CD4-positive, alpha-beta memory T cell (primary cell): ENCODE results near the gene TENT5C. TPM values are rescaled to one million over a fixed set of nuclear protein-coding genes. Genes with fewer than 3 reads are reported as not detected.

Experiments used
- CTCF ChIA-PET: fragments of 350-600 bp; sonication (Branson Sonifier 250); formaldehyde crosslinking; loops from one replicate; lab custom pipeline; 2021; ENCODE audit warnings: inconsistent platforms; ENCODE audit not compliant: partially characterized antibody; lab: Charles Lee
- POLR2A ChIA-PET: fragments of 350-600 bp; sonication (Branson Sonifier 250); formaldehyde crosslinking; loops from one replicate; lab custom pipeline; 2021; ENCODE audit not compliant: partially characterized antibody; lab: Charles Lee
- DNase-seq, 5 donors: peaks; one replicate each; pipeline versions ENCODE4 v3.0.0 to v3.0.0-alpha.2; 2020 to 2022; ENCODE audit warnings: mixed read lengths in 1 of 5
- H3K27ac ChIP-seq: one replicate; pipeline ENCODE4 v1.7.0; 2013; ENCODE audit warnings: low read depth, low read length
- H3K27me3 ChIP-seq: 2 replicates; pipeline ENCODE4 v1.7.0; 2013; ENCODE audit warnings: mild to moderate bottlenecking, low read length, moderate library complexity; ENCODE audit not compliant: insufficient read depth
- H3K36me3 ChIP-seq: 2 replicates; pipeline ENCODE4 v1.7.0; 2013; ENCODE audit warnings: mild to moderate bottlenecking, low read length, moderate library complexity; ENCODE audit not compliant: insufficient read depth
- H3K4me1 ChIP-seq: 2 replicates; pipeline ENCODE4 v1.7.0; 2013; ENCODE audit warnings: mild to moderate bottlenecking, low read length, moderate library complexity; ENCODE audit not compliant: insufficient read depth
- H3K4me3 ChIP-seq, 2 donors: one replicate each; pipeline ENCODE4 v1.7.0; 2013; ENCODE audit warnings: low read length in 2 of 2, mild to moderate bottlenecking in 1 of 2
- H3K9me3 ChIP-seq, 2 donors: one replicate each; pipeline ENCODE4 v1.7.0; 2013; ENCODE audit warnings: low read length in 2 of 2, control low read depth in 1 of 2; ENCODE audit not compliant: control insufficient read depth in 1 of 2
- H3K27ac Mint-ChIP-seq, 7 donors: one replicate each; pipeline ENCODE4 v1.8.0; 2020 to 2021; ENCODE audit warnings: mixed read lengths in 7 of 7, mild to moderate bottlenecking in 6 of 7, inconsistent platforms in 3 of 7, moderate library complexity in 3 of 7
- H3K27me3 Mint-ChIP-seq, 2 donors: one replicate each; pipeline ENCODE4 v1.8.0; 2020 to 2021; ENCODE audit warnings: mixed read lengths in 2 of 2
- H3K36me3 Mint-ChIP-seq, 2 donors: one replicate each; pipeline ENCODE4 v1.8.0; 2020 to 2021; ENCODE audit warnings: mixed read lengths in 2 of 2, inconsistent platforms in 1 of 2, mild to moderate bottlenecking in 1 of 2
- H3K4me1 Mint-ChIP-seq, 4 donors: one replicate each; pipeline ENCODE4 v1.8.0; 2020 to 2021; ENCODE audit warnings: mixed read lengths in 4 of 4, mild to moderate bottlenecking in 1 of 4
- H3K4me3 Mint-ChIP-seq, 8 donors: one replicate each; pipeline ENCODE4 v1.8.0; 2020 to 2021; ENCODE audit warnings: mixed read lengths in 8 of 8, mild to moderate bottlenecking in 7 of 8, moderate library complexity in 6 of 8, inconsistent platforms in 3 of 8
- H3K9me3 Mint-ChIP-seq, 8 donors: one replicate each; pipeline ENCODE4 v1.8.0; 2020 to 2021; ENCODE audit warnings: mixed read lengths in 8 of 8, mild to moderate bottlenecking in 5 of 8, inconsistent platforms in 3 of 8, moderate library complexity in 1 of 8
- intact Hi-C: fragments of 100-400 bp; cut with micrococcal nuclease; formaldehyde crosslinking; loops from one replicate; pipeline ENCODE4 v1.15.1; 2023
- polyA plus RNA-seq, 2 donors: library from polyadenylated mRNA; unstranded; fragments of 300-500 nt; fragmentation: Illumina TruSeq; gene quantifications; one replicate each; pipeline ENCODE4 v1.2.3, GENCODE V29; 2021
- total RNA-seq, 2 experiments: library from RNA; stranded (reverse); gene quantifications; one replicate each; pipeline ENCODE4 v1.2.3, GENCODE V29; 2021

TENT5C gene
- total and polyA plus RNA-seq, 4 experiments from 2014 or later, result 5.3 to 43.0 (median 14.4) TPM

DNA sequence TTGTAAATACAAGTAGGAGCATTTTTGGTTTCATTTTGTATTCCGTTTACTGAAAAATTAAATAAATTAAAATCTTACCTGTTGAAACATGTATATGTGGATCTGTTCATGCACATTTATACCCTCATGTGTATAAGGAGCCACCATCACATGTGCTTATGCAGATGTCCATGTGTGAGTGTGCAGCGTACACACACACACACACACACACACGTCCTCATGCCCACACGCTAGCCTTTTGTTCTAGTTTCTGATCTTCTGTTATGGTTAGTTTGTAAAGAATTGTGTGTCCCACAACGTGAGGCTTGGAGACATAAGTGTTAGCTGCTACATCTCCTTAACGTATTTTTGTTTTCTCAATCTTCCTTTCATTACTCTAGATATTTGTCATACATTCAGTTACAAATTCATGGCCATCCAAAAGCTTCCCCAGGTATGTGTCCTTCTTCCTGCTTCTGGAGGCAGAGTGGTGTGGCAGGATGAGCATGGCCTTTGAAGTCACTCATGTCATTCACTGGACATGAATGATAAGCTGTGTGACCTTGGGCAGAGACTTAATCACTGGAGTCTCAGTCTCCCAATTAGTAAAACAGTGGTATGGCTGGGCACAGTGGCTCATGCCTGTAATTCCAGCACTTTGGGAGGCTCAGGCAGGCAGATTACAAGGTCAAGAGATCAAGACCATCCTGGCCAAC lies 54.6 kb downstream of the TENT5C start:
- no peaks in the 10 kb centered on the region for H3K9me3 ChIP-seq
- POLR2A ChIA-PET, result interaction anchor here (0.6 to 16.2 kb wide), 10 partner anchors 9 to 294 kb away, joined by 3 to 493 read pairs (median 4); partner anchors contain the start of genes MAN1A2 and TENT5C
- intact Hi-C loops, result loop anchor here (5.0 to 10.0 kb wide), 2 partner anchors 598 to 1226 kb away; partner anchors contain the start of gene TTF2
- no peaks in the 10 kb centered on the region for H3K36me3 ChIP-seq
- Mint-ChIP-seq H3K4me3 (peak overlapping the region; percentile 49 to 87 (median 76)), H3K9me3 (peaks cover 0 to 24% (median 7%) of the 10 kb centered on the region in 8 donors), H3K4me1 (peaks cover 79 to 97% (median 90%) of the 10 kb centered on the region in 4 donors), H3K27ac (peak overlapping the region; percentile 90 to 99 (median 98)), H3K27me3 (no peaks in the 10 kb centered on the region), H3K36me3 (peaks cover 7 to 11% of the 10 kb centered on the region in 2 donors)
- H3K4me1 ChIP-seq, result peaks cover 98% of the 10 kb centered on the region
- CTCF ChIA-PET, result interaction anchor here (1.7 to 12.4 kb wide), 4 partner anchors 12 to 126 kb away, joined by 4 to 89 read pairs (median 55); partner anchors contain the start of gene TENT5C
- DNase-seq, result no peak
- H3K27ac ChIP-seq, result peak overlapping the region; percentile 29
- no peaks in the 10 kb centered on the region for H3K27me3 ChIP-seq
- H3K4me3 ChIP-seq, result peak overlapping the region in 1 of 2 donors; percentile 23

DNA sequence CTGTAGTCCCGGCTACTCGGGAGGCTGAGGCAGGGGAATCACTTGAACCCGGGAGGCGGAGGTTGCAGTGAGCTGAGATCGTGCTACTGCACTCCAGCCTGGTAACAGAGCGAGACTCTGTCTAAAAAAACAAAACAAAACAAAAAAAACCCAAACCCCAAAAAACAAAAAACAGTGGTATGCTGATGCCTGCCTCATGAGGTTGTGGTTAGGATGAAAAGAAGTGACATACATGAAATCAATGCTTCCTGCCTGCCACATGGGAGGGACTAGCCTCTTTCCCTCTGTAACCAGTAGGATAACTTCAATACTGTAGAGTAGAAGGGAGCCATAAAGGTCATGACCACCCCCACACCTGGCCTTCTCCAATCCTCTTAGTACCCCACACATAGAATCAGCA lies 55.2 kb downstream of the TENT5C start:
- Histone ChIP-seq H3K27ac (peak overlapping the region; percentile 29), H3K4me1 (peaks cover 98% of the 10 kb centered on the region), H3K27me3 (no peaks in the 10 kb centered on the region), H3K36me3 (no peaks in the 10 kb centered on the region), H3K9me3 (no peaks in the 10 kb centered on the region), H3K4me3 (peak overlapping the region in 1 of 2 donors; percentile 23)
- intact Hi-C loops, result loop anchor here (5.0 to 10.0 kb wide), 2 partner anchors 599 to 1226 kb away; partner anchors contain the start of gene TTF2
- DNase-seq, result peak; percentile 80 to 91 (median 88)
- Mint-ChIP-seq H3K27me3 (no peaks in the 10 kb centered on the region), H3K36me3 (peaks cover 7 to 11% of the 10 kb centered on the region in 2 donors), H3K27ac (peak overlapping the region; percentile 90 to 99 (median 98)), H3K4me1 (peaks cover 79 to 97% (median 90%) of the 10 kb centered on the region in 4 donors), H3K9me3 (peaks cover 0 to 24% (median 7%) of the 10 kb centered on the region in 8 donors), H3K4me3 (peak overlapping the region; percentile 49 to 87 (median 72))
- ChIA-PET CTCF (interaction anchor here (1.2 to 12.4 kb wide), 5 partner anchors 11 to 126 kb away, joined by 3 to 89 read pairs (median 33); partner anchors contain the start of gene TENT5C), POLR2A (interaction anchor here (0.6 to 16.2 kb wide), 11 partner anchors 10 to 294 kb away, joined by 3 to 493 read pairs (median 3); partner anchors contain the start of genes MAN1A2 and TENT5C)

DNA sequence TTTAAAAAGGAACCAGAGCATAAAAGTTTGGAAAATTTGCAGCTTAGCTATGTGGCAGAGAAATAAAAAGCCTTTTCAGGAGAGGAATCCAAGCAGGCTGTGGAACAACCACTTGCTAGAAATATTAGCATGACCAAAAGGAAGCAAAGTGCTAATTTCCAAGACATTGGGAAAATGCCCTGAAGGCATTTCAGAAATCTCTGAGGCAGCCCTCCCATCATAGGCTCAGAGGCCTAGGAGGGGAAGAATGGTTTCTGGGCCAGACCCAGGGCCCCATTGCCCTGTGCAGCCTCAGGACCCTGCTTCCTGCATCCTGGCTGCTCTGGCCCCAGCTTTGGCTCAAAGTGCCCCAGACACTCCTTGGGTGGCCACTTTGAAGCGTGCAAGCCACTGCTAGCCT lies 56.8 kb downstream of the TENT5C start:
- Mint-ChIP-seq H3K4me1 (peaks cover 71 to 99% (median 83%) of the 10 kb centered on the region in 4 donors), H3K4me3 (peak overlapping the region in 2 of 8 donors; percentile 24 to 86), H3K36me3 (peaks cover 7 to 11% of the 10 kb centered on the region in 2 donors), H3K27me3 (no peaks in the 10 kb centered on the region), H3K27ac (peak overlapping the region; percentile 90 to 99 (median 98)), H3K9me3 (peaks cover 0 to 24% (median 7%) of the 10 kb centered on the region in 8 donors)
- CTCF ChIA-PET, result interaction anchor here (1.0 to 12.4 kb wide), 5 partner anchors 10 to 128 kb away, joined by 3 to 89 read pairs (median 11); partner anchors contain the start of gene TENT5C
- Histone ChIP-seq H3K4me3 (no peak overlapping the region), H3K4me1 (peaks cover 90% of the 10 kb centered on the region), H3K27ac (no peak overlapping the region), H3K36me3 (no peaks in the 10 kb centered on the region), H3K9me3 (no peaks in the 10 kb centered on the region), H3K27me3 (no peaks in the 10 kb centered on the region)
- DNase-seq, result no peak
- POLR2A ChIA-PET, result interaction anchor here (1.0 to 16.2 kb wide), 5 partner anchors 8 to 51 kb away, joined by 3 to 493 read pairs (median 7); partner anchors contain the start of gene TENT5C
- intact Hi-C loops, result loop anchor here (5.0 to 10.0 kb wide), 2 partner anchors 600 to 1228 kb away; partner anchors contain the start of gene TTF2

DNA sequence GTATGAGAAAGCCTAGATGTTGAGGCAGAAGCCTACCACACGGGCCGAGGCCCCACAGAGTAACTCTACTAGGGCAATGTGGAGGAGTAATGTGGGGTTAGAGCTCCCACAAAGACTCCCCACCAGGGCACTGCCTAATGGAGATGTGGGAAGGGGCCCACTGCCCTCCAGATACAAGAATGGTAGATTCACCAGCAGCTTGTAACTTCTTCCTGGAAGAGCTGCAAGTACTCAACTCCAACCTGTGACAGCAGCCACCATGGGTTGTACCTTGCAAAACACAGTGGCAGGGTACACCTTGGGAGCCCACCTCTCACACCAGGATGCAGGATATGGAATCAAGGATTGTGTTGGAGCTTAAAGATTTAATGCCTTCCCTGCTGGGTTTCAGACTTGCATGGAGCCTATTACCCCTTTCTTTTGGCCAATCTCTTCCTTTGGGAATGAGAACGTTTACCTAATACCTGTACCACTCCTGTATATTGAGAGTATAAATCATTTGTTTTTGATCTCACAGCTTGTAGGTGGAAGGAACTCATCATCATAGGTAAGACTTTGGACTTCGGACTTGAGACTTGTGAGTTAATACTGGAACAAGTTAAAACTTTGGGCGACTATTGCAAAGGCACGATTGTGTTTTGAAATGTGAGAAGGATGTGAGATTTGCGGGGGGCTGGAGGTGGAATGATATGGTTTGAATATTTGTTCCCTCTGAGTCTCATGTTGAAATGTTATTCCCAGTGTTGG lies 57.5 kb downstream of the TENT5C start:
- ChIA-PET POLR2A (interaction anchor here (1.0 to 16.2 kb wide), 9 partner anchors 9 to 128 kb away, joined by 3 to 493 read pairs (median 3); partner anchors contain the start of gene TENT5C), CTCF (interaction anchor here (0.9 to 12.4 kb wide), 6 partner anchors 10 to 128 kb away, joined by 3 to 89 read pairs (median 8); partner anchors contain the start of gene TENT5C)
- Mint-ChIP-seq H3K9me3 (peaks cover 0 to 24% (median 7%) of the 10 kb centered on the region in 8 donors), H3K27me3 (no peaks in the 10 kb centered on the region), H3K4me1 (peaks cover 69 to 99% (median 83%) of the 10 kb centered on the region in 4 donors), H3K4me3 (peak overlapping the region in 7 of 8 donors; percentile 20 to 82 (median 66)), H3K36me3 (peaks cover 7 to 11% of the 10 kb centered on the region in 2 donors), H3K27ac (peak overlapping the region; percentile 86 to 99 (median 98))
- no peaks in the 10 kb centered on the region for H3K36me3 ChIP-seq
- H3K4me3 ChIP-seq, result no peak overlapping the region
- intact Hi-C loops, result loop anchor here (5.0 to 10.0 kb wide), 2 partner anchors 601 to 1229 kb away; partner anchors contain the start of gene TTF2
- no peaks in the 10 kb centered on the region for H3K9me3 ChIP-seq
- DNase-seq, result no peak
- peak overlapping the region; percentile 71 for H3K27ac ChIP-seq
- no peaks in the 10 kb centered on the region for H3K27me3 ChIP-seq
- peaks cover 86% of the 10 kb centered on the region for H3K4me1 ChIP-seq

DNA sequence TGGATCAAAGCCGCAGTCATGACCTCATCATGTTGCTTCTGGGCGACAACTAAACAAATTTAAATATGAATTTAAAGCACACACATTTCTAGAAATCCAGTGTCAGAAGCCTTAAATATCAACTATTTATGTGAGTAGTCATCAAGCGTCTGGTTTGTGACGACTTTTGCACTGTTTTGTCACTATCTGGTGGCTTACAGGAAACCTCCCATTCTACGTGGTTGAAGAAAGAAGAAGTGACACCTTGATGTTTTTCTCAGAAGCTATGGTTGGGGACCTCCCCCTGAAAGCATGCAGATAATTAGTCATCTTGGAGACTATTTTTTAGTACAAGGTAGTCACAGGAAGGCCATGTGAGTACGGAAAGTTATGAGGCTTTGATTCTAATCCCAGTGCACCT lies 58.5 kb downstream of the TENT5C start:
- H3K27me3 Mint-ChIP-seq, result no peaks in the 10 kb centered on the region
- Histone ChIP-seq H3K27me3 (no peaks in the 10 kb centered on the region), H3K4me1 (peaks cover 77% of the 10 kb centered on the region), H3K27ac (peak overlapping the region; percentile 71), H3K36me3 (no peaks in the 10 kb centered on the region), H3K9me3 (no peaks in the 10 kb centered on the region), H3K4me3 (no peak overlapping the region)
- peak overlapping the region in 6 of 8 donors; percentile 29 to 82 (median 64) for H3K4me3 Mint-ChIP-seq
- H3K36me3 Mint-ChIP-seq, result peaks cover 7 to 11% of the 10 kb centered on the region in 2 donors
- DNase-seq, result peak; percentile 84 to 92 (median 89)
- peak overlapping the region; percentile 86 to 99 (median 98) for H3K27ac Mint-ChIP-seq
- peaks cover 60 to 89% (median 73%) of the 10 kb centered on the region in 4 donors for H3K4me1 Mint-ChIP-seq
- POLR2A ChIA-PET, result interaction anchor here (0.9 to 16.2 kb wide), 9 partner anchors 10 to 129 kb away, joined by 3 to 493 read pairs (median 5); partner anchors contain the start of gene TENT5C
- H3K9me3 Mint-ChIP-seq, result peaks cover 0 to 24% (median 7%) of the 10 kb centered on the region in 8 donors
- intact Hi-C loops, result loop anchor here (1.0 to 10.0 kb wide), 6 partner anchors 8 to 1230 kb away; partner anchors contain the start of gene TTF2
- CTCF ChIA-PET, result interaction anchor here (0.7 to 12.4 kb wide), 8 partner anchors 8 to 536 kb away, joined by 3 to 89 read pairs (median 4); partner anchors contain the start of gene TENT5C
